ENCODE measurements around the gene CYP3A7.
"Not testable (repeated sequence)": the region's sequence is repeated elsewhere in the genome, so short reads cannot be mapped to it uniquely, and the experiment has no call there.

CYP3A7 gene

DNA sequence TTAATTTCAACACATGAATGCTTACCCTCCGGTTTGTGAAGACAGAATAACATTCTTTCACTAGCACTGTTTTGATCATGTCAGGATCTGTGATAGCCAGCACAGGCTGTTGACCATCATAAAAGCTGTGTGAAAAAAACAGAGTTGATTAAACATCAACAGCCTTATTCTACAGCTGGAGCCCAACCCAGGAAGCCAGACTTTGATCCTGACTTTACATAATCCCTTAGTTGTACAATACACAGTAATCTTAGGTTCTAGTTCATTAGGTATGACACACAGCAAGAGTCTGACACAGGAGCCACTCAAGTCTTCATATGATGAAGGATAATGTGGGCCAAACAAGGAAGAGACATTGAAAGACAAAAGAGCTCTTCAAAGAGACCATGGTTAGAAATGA is 37.6 kb upstream of the CYP3A7 start:
- DNase-seq (ENCODE audit: low read depth), result no peak
- TF ChIP-seq CTCF (IDR thresholded peaks at IDR 0.05; ENCODE audit: low read length, missing control alignments), result no peak
- no peak overlapping the region for H3K4me3 ChIP-seq (replicated peaks; ENCODE audit: low read depth, low read length)

DNA sequence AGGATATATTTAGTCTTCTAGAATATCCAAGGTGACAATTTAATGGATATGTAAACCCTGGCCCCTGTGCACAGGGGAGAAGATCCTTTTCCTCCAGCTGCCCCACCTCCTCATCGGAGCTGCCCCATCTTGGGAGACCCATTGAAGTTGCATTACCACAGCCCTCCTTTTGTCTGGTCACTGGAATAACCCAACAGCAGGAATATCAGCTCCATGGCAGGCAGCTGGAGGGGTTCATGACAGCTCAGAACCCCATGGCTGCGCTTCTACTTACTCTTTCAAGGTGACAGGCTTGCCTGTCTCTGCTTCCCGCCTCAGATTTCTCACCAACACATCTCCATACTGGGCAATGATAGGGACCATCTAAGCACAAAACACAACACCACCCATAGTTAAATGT is 34.5 kb upstream of the CYP3A7 start:
- DNase-seq (ENCODE audit: low read depth); H3K4me3 ChIP-seq (replicated peaks; ENCODE audit: low read depth, low read length): not testable (repeated sequence)

- DNase-seq (ENCODE audit: low read depth), result no peak
- no peak for TF ChIP-seq CTCF (IDR thresholded peaks at IDR 0.05; ENCODE audit: low read length, missing control alignments)
- no peak overlapping the region for H3K4me3 ChIP-seq (replicated peaks; ENCODE audit: low read depth, low read length)
These were observed 33.5 kb upstream of the CYP3A7 start for GRCh38 chr7:99768471-99768870.

DNA sequence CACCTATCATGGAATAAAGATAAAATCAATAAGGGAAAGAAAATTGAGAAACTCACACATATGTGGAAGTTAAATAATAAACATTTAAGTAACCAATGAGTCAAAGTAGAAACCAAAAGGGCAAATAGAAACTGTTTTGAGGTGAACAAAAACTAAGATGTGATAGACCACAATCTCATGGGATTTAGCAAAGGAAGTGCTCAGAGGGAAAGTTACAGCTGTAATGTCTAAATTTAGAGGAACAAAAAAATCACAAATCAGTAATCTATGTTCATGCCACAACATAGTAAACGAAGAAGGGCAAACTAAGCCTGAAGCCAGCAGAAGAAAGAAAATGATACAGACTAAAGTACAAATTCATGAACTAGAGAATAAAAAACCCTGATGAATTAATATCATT is 32.7 kb upstream of the CYP3A7 start:
- H3K4me3 ChIP-seq (replicated peaks; ENCODE audit: low read depth, low read length), result no peak overlapping the region
- TF ChIP-seq CTCF (IDR thresholded peaks at IDR 0.05; ENCODE audit: low read length, missing control alignments), result no peak
- DNase-seq (ENCODE audit: low read depth), result no peak

DNA sequence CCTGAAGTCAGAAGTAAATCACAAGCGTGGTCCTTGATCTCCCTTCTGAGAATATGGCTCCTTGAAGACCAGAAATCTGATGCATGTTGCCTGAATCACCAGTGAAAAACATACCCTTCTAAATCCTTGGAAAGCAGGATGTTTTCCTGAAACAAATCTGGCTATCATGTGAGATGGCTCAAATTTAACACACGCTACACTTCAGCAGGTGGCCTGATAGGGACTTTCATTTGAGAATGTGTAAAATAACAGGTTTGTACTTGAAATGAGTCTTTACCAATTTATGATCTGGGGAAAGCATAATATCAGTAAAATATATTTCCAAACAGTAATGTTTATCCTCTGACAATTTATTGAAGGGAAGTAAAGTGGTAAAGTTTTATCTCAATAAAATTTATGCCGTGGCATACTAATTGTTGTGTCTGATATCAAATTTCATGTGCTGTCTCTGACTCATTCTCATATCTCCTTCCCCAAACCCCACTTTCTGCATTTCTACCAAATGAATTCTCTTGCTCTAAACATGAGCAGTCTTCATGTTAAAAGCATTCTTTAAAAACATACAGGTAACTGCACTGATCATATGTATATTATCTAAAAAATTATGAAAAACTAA is 31.6 kb upstream of the CYP3A7 start:
- DNase-seq (ENCODE audit: low read depth), result no peak
- no peak overlapping the region for H3K4me3 ChIP-seq (replicated peaks; ENCODE audit: low read depth, low read length)
- TF ChIP-seq CTCF (IDR thresholded peaks at IDR 0.05; ENCODE audit: low read length, missing control alignments), result no peak

DNA sequence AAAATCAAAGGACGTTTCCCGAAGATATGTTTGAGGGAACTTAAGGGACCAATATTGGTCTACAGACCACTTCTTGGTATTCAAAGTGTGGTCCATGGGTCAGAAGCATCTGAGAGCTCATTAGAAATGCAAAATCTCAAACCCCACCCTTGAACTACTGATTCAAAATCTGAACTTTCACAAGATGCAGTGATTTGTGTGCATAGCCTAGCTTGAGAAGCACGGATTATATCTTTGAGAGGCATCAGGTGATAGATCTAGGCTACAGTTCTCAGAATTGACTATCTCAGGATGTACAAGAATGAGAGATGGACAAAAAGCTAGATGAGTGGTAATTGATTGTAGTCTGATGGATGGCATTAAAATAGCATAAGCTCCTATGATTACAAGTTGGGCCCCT is 29.5 kb upstream of the CYP3A7 start:
- no peak for DNase-seq (ENCODE audit: low read depth)
- no peak for TF ChIP-seq CTCF (IDR thresholded peaks at IDR 0.05; ENCODE audit: low read length, missing control alignments)
- no peak overlapping the region for H3K4me3 ChIP-seq (replicated peaks; ENCODE audit: low read depth, low read length)

DNA sequence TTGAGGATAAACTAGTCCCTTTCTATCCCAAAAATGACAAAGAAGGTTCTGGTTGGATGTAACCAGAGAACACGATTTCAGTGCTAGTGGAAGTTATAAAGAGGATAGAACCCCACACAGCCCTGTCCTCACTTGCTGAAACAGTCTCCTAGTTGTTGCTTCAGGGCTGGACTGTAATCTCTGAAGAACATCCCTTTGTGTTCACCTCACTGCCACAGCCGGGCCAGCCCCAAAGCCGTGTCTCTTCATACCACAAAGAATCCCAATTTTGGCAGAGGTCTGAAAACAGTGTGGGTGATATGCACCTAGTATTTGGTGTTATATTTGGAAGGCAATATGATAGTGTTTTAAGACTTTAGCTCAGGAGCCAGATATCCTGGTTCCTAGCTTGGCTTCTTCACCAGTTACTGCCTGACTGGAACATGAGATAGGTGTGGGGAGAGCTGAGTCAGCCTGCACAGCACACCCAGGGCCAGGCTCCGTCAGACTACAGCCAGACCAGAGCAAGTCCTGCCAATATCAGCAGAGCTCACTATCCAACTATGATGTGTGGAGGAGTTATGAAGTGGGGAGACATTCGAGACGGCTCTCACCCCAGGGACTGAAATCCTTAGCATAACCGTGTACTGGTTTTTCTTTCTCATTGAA is 27.8 kb upstream of the CYP3A7 start:
- H3K4me3 ChIP-seq (replicated peaks; ENCODE audit: low read depth, low read length), result no peak overlapping the region
- DNase-seq (ENCODE audit: low read depth), result peak; percentile 39
- no peak for TF ChIP-seq CTCF (IDR thresholded peaks at IDR 0.05; ENCODE audit: low read length, missing control alignments)

All from fibroblast of pulmonary artery (primary cell).